ENCODE measurements around the gene TSSK1B. TPM values are rescaled to one million over a fixed set of nuclear protein-coding genes. Genes with fewer than 3 reads are reported as not detected.
"Not testable (repeated sequence)": the region's sequence is repeated elsewhere in the genome, so short reads cannot be mapped to it uniquely, and the experiment has no call there.

TSSK1B gene, protein sequence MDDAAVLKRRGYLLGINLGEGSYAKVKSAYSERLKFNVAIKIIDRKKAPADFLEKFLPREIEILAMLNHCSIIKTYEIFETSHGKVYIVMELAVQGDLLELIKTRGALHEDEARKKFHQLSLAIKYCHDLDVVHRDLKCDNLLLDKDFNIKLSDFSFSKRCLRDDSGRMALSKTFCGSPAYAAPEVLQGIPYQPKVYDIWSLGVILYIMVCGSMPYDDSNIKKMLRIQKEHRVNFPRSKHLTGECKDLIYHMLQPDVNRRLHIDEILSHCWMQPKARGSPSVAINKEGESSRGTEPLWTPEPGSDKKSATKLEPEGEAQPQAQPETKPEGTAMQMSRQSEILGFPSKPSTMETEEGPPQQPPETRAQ
- not detected in 2 replicates for total RNA-seq (2014; rRNA removed; shearing (Covaris generic))

DNA sequence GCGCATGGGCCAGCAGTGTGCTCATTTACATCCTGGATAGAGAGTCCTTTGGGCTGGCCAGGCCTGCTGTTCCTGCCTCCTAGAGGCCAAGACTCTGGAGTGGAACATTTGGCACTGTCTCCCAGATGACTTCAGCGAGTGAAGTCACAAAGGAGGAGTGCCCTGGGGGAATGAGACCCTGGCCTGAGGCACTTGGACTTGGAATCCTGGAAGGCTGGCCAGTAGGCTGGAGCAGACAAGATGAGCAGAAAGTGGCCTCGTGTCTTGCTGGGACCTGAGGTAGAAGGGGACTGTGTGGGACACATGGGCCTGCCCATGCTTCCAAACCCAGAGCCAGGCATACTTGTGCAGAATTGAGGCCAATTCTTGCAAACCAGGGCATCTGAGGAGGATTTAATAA lies at the start of gene TSSK1B:
TSS of gene TSSK1B (minus strand) at position 101 of the 400 bp plus-strand sequence. CDS start 150 bp downstream, outside the sequence.
- DNase-seq (ENCODE audit: low read depth): no peak

DNA sequence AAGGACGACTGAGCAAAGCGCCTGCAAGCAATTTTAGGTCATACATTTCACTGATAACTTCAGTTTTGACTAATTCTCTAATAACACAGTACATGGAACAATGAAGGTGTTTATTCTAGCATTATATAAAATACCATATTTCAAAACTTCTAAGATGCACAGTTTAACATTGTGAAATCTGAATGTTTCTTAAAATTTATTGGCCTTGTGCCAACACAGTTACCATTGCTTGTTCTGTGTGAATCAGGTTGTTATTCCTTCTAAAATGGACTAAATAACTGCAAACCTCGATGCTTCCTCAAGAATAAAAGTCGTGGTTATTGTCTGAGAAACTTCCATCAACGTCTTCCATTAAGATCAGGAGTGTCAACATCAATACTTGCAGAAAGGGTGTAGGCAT lies 45.5 kb upstream of the TSSK1B start:
- no peak for DNase-seq (ENCODE audit: low read depth)

DNA sequence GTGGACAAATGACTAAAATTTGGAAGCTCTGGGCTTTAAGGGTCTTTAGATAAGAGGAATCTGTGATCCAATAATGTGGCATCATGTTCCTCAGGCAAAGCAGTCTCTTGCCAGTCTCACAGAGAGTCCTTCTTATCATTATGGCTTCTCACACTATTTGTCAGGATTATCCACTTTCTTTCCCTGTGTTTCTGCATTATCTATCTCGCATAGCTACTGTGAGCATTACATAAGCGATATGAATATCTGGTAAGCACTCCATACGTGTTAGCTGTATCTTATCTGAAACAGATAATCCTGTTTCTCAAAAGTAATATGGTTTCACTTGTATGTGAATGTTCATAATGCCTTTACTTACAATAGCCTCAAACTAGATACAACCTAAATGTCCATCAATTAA lies 43.9 kb upstream of the TSSK1B start:
- DNase-seq (ENCODE audit: low read depth): no peak

DNA sequence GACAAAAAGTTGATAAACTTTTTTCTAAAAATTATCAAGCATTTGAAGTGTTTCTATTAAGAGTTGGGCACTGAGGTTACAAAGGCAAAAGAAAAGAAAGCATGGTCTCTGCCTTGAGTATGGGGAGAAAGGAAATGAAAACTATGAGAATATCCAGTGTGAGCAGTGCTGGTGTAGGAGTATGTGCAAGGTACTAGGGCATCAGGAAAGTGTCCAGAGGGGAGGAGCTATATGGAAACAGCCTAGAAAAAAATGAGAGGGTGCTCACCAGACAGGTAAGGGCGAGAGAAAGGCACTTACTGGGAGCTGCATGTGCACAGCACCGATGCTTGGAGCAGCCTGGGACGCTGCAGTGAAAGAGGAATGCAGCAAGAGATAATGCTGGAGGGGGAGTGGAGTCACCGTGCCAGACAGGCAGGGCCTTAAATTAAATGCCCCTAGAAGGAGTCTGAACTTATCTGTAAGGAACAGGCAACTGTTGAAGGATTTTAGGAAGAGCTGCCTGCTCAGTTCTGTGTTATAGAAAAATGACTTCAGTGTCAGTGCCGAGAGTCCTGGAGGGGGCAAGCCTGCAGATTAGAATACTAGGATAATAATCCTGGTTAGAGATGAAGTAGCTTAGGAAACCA lies 39.4 kb upstream of the TSSK1B start:
- DNase-seq (ENCODE audit: low read depth): no peak

DNA sequence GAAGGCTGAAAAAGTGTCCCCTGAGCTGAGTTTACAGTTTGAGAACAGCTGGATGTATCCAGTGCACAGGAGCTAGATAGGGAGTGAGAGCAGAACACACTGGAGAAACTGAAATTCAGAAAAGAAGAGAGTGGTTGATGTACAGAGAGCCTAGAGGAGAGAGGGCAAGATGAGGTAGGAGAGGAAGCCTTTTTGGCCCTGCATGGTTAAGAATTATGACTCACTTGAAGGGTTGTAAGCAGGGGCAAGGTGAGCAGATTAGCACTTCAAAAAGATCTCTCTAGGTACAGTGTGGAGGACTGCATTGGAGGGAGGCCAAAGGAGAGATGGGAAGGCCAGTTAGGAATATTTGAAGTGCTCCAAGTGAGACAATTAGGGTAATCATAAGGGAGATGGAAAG lies 28.2 kb upstream of the TSSK1B start:
- DNase-seq (ENCODE audit: low read depth): no peak

DNA sequence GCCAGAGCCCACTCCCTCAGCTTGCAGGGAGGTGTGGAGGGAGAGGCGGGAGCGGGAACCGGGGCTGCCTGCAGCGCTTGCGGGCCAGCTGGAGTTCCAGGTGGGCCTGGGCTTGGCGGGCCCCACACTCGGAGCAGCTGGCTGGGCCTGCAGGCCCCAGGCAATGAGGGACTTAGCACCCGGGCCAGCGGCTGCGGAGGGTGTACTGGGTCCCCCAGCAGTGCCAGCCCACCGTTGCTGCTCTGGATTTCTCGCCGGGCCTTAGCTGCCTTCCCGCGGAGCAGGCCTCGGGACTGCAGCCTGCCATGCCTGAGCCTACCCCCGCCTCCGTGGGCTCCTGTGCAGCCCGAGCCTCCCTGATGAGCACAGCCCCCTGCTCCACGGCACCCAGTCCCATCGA lies 22.3 kb upstream of the TSSK1B start:
- not testable (repeated sequence) for DNase-seq (ENCODE audit: low read depth)

DNA sequence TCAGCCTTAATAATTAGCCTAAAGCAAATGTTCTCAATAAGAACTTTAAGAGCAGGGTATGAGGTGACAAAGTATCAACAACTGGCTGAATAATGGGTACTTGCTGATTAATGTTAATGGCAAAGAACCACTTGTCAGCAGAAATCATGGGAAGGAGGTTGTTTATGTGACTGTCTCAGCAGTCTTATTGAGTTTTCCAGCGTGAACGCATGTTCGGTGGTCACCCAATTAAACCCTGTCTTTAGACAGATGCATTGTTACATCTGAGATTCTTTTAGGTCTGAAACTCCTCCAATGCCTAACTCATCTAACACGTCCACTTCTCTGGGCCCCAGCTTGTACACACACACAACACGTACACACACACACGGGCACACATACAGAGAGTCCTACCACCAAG lies 18.2 kb upstream of the TSSK1B start:
- DNase-seq (ENCODE audit: low read depth): no peak

DNA sequence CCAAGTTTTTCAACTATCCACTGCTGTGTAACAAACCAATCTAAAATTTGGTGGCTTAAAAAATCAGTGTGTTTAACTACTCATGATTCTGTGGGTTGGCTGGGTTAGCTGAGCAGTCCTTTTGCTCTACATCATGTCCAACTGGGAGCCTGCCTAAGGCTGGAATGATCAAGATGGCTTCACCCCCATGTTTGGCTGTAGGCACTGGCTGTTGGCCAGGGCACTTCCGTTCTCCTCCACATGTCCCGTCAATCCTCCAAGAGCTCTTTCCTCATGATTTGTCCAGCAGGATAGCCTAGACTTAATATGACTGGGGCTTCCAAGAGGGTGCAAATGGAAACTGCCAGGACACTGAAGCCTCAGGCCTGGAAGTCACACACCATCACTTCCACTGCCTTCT lies 17.0 kb upstream of the TSSK1B start:
- peak; percentile 15 for DNase-seq (ENCODE audit: low read depth)

DNA sequence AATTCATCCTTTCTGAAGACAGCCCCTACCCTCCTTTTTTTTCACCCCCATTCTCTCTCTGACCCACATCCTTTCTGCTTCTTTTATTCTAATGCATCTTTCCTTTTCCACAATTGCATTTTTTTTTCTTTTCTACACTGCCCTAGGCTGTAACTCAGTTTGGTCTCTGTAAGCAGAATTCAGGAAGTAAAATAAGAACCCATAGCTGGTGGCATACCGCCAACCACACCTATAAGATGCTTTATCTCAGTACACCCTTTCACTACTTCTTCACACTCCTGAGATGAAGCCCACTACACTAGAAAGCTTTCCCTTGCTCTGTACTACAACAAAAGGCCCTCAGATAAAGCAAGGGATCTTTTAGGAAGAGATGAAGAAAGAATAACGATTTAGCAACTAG lies 16.1 kb upstream of the TSSK1B start:
- no peak for DNase-seq (ENCODE audit: low read depth)

DNA sequence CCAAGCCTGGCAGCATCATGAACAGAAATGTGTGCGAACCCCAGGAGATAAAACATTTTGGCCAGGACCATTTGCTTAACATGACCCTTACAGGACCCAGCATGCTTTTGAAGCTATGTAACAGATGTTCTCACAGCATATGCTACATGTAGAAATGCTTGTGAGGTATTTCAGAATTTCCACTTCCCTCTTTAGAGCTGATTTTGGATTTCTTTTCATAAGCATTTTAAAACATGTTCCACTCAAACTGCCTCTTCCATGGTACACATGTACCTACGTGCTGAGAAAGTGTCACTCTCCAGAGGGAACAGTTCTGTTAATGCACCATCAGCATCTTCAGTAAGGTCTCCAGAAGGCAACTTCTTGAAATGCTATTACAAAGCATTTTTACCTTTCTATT lies 15.7 kb upstream of the TSSK1B start:
- no peak for DNase-seq (ENCODE audit: low read depth)

DNA sequence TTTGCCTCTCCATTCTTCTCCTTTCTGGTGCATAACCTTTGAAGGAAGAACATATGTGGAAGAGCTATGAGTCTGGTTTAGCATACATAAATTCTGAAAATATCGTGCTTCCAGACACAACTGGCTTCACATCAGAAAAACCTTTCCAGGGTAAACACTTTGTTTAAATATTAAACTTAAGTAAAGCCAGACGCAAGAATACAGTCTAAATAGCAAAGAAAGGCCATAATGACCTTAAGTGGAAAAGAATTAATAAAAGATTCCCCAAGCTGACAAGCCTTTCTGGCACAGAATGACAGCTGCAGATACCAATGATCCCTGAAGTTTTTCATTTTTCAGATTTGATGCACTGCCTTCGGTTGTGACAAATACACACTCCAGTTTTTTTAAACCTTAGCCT lies 13.5 kb upstream of the TSSK1B start:
- no peak for DNase-seq (ENCODE audit: low read depth)

DNA sequence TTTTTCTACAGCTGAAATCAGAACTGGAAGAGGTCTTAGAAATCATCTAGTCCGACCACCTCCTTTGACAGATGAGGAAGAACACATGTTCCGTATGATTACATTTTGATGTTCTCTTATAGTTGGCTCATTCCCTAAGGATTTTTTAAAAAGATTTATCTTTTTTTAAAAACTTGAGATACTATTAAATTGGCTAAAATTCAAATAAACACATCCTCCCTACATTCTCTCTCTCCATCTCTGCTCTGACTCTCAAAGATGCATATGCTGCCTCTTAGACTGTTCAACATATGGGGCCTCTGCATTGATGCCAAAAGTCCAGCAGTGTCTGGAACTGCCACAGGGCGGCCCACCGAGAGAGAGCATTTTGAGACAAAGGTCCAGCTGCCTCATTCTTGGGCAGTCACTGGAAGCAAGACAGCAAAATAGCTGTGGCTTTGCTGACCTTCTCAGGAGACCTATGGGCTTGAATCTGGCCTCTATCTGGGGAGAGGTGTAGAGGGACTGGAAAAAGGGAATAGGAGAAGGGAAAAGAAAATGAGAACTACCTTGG lies 12.8 kb upstream of the TSSK1B start:
- DNase-seq (ENCODE audit: low read depth): peak; percentile 12

DNA sequence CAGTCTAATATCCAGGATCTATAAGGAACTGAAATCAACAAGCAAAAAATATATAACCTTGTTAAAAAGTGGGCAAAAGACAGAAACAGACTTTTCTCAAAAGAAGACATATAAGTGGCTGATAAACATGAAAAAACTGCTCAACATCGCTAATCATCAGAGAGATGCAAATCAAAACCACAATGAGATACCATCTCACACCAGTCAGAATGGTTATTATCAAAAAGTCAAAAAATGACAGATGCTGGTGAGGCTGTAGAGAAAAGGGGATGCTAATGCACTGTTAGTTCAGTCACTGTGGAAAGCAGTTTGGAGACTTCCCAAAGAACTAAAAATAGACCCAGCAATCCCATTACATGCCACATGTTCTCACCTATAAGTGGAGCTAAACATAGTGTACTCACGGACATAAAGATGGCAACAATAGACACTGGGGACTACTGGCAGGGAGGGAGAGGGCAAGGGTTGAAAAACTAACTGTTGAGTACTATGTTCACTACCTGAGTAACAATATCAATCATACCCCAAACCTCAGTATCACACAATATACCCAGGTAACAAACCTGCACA lies 11.7 kb upstream of the TSSK1B start:
- no peak for DNase-seq (ENCODE audit: low read depth)

DNA sequence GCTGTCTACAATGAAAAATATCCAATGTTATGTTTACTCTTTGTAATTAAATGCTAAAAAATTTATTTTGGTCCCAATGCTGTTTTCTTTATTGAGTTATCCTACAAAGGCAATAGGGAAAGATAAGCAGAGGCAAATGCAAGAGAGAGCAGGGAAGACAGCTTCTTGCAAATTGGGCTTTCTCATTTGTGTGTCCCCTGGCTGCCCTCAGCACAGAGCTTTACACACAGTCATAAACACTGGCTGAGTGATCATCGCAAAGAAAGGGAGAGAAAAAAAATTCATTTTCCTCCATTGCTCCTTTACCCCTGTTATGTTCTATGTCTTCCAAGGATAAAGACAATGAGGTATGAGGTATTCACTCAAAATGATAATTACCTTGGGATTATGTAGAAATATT lies 2.3 kb upstream of the TSSK1B start:
- no peak for DNase-seq (ENCODE audit: low read depth)

DNA sequence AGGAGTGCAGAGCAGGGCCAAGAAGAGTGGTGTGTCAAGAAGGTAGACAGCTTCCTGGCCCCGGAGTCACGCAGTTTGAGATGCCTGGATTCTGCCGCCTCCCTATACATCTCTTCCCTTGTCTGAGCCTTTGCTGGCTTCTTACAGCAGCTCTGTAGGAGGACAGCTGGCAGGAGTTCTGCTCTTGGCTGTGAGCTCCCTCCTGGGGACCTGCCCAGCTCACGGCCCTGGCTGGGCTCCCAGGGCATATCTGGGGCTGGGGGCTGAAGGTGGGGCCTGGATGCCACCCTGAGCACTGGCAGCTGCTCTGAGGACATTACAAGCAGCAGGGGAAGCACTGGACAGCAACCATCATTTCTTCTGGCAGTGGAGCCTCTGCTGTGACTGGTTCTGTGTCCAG lies 786 bp upstream of the TSSK1B start:
- no peak for DNase-seq (ENCODE audit: low read depth)

DNA sequence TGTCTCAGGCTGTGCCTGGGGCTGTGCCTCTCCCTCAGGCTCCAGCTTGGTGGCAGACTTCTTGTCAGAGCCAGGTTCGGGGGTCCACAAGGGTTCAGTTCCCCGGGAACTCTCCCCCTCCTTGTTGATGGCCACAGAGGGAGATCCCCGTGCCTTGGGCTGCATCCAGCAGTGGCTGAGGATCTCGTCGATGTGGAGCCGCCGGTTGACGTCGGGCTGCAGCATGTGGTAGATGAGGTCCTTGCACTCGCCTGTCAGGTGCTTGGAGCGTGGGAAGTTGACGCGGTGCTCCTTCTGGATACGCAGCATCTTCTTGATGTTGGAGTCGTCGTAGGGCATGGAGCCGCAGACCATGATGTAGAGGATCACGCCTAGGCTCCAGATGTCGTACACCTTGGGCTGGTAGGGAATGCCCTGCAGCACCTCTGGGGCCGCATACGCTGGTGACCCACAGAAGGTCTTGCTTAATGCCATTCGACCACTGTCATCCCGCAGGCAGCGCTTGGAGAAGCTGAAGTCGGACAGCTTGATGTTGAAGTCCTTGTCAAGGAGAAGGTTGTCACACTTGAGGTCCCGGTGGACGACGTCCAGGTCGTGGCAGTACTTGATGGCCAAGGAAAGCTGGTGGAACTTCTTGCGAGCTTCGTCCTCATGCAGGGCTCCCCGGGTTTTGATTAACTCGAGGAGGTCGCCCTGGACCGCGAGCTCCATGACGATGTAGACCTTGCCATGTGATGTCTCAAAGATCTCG lies 752 bp downstream of the TSSK1B start:
- no peak for DNase-seq (ENCODE audit: low read depth)

DNA sequence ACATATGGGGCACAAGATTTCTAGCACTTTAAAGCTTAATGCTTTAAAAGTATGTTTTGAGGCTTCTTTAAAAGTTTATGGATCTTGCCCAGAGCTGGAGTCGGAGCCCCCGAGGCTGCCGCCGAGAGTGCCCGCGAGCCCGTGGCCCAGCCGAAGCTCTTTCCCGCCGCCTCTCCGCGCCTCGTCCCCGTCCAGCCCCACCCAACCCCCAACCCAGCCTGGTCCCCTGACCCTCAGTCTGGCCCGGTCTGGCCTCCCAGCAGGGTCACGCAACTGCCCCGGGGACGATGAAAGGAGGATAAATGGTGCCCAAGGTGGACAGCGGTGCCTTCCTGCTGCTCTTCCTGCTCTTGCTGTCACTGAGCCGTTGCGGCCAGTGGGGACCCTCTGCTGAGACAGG lies 1.7 kb downstream of the TSSK1B start:
- no peak for DNase-seq (ENCODE audit: low read depth)

DNA sequence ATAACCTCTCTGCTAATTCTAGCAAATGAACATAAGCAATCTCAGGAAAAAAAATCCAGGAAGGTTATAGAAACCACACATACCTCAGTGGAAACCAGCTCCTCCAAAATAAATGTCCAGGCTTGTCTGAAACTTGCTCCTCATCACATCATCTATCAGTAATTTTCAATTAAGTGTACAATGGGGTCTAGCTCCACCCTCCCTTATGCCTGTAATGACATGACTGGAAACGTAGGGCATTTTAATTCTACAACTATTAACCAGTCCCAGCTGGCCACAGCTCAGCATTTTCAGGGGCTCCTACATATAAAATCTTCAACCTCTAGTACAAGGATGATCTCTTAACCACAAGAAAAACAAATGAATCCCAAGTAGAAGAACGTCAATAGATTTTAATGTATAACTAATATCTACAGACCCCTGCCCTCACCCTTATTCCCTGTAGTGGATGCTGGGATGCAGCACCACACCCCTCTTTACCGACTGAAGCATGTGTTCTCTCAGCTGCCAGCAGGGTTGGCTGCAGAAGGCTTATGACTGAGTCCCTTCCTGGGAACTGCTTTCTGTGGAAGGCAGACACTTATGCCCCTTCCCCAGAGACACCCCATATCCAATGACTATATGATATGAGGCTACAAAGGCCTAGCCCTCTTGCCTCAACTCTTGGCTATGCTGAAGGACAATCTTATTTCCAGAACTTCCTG lies 6.8 kb downstream of the TSSK1B start:
- no peak for DNase-seq (ENCODE audit: low read depth)

DNA sequence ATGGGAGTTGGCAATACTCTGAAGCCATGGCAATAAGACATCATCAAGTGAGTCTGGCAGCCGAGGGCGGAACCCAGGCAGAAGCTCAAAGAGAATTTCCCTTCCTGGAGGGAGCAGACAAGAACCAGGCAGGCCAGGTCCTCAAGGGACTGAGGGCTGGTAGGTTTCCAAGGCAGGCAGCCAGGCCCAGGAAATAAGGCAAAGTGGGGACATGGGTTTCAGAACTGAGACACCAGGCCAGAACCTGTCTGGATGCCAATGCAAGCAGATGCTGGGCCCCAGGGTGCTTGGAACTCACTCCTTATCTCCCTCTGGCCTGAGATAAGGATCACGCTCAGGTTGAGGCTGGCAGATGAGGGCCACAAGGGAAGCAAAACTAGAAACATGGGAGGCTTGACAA lies 8.9 kb downstream of the TSSK1B start:
- DNase-seq (ENCODE audit: low read depth): no peak

DNA sequence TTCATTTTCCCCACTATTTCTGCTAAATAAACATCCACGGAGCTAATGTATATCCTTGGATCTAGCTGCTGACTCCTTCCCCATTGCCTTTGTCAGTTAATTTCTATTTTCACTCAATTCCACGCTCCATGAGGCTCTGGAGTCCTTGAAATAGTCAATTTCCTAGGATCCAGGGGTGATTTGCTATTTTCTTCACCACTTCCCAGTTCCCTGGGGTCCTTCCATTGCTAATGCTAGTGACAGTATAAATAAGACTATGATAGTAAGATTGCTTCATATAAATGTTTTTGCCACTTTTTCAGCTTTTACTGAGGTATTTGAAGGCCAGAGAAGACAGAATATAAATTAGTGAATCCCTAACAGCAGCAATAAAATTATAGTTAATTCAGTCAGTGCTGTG lies 13.1 kb downstream of the TSSK1B start:
- DNase-seq (ENCODE audit: low read depth): no peak

DNA sequence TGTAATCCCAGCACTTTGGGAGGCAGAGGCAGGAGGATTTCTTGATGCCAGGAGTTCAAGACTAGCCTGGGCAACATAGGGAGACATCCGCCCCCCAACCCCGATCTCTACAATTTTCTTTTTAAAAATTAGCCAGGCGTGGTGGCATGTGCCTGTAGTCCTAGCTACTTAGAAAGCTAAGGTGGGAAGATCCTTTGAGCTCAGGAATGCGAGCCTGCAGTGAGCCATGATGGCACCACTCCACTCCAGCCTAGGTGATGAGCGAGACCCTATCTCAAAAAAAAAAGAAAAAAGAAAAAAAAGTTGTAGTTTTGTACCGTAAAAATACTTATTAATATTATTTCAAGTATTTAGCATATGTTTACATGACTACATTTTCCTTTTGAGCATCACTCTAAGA lies 29.3 kb downstream of the TSSK1B start:
- DNase-seq (ENCODE audit: low read depth): no peak

DNA sequence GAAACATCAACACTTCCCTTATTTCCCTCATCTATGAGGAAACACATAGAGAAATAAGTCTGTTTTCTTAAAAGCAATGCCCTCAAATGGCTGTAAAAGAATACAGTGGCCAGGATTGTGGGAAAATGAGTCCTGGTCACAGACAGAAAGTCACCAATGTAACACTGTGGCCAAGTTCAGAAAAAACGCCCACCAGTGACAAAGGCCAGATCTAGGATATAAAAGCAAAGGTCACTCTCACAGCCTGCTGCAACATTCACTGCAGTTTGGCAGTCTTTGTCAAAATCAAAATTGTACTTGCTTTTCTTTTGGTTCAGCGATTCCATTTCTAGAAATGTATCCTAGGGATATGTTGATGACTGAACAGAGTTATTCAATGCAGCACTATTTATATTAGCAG lies 30.5 kb downstream of the TSSK1B start:
- DNase-seq (ENCODE audit: low read depth): no peak

All from M059J (cell line).